K562 (cell line): ENCODE results near the gene B3GAT3. TPM values are rescaled to one million over a fixed set of nuclear protein-coding genes. Genes with fewer than 3 reads are reported as not detected.
A peak's percentile ranks its signal among the peaks of the same experiment; 100 is the strongest.

Source experiments
- ATAC-seq: fragments of 200-7000 bp; cut with Tn5 transposase; 3 replicates; pipeline ENCODE4 v1.9.1; 2020; ENCODE audit warnings: moderate library complexity
- BruUV-seq: library from RNA; stranded (reverse); fragments of 400-500 nt; replicated peaks from 2 replicates; lab custom pipeline; 2021; lab: Mats Ljungman, UMichigan
- CTCF ChIA-PET: fragments of 300-600 bp; formaldehyde crosslinking; extraction: SDS; loops from one replicate; lab custom pipeline; 2021; ENCODE audit warnings: low intra/inter-chr PET ratio; lab: Yijun Ruan, JAX
- POLR2A ChIA-PET: fragments of 300-600, 350-650 bp; sonication (Branson Sonifier 250); formaldehyde crosslinking; extraction: SDS; loops from one replicate; lab custom pipeline; 2021; ENCODE audit warnings: antibody characterized with exemption, inconsistent platforms; lab: Yijun Ruan, JAX
- DNase-seq, 4 experiments: peaks; one replicate each; pipeline versions ENCODE4 v3.0.0 to v3.0.0-alpha.2; 2011 to 2018; ENCODE audit warnings: low spot score in 3 of 4, mixed read lengths in 3 of 4; ENCODE audit errors: extremely low read depth in 1 of 4
- FAIRE-seq: peaks from 2 replicates; lab custom pipeline; 2011; peaks lifted over from hg19 to GRCh38; lab: Jason Lieb, UNC
- H2AFZ ChIP-seq: 2 replicates; pipeline ENCODE4 v1.6.0; 2011; ENCODE audit warnings: low read depth, low read length, control low read depth, inconsistent platforms
- H3K27ac ChIP-seq: fragments of 200-600 bp; 3 replicates; pipeline ENCODE4 v1.8.0; 2011; ENCODE audit warnings: low read depth, mild to moderate bottlenecking, control low read depth, inconsistent platforms, low read length, moderate library complexity, mixed read lengths; ENCODE audit errors: extremely low read depth
- H3K27me3 ChIP-seq, 2 experiments: fragments of 300-600 bp in 1 of 2; 2 replicates in 1 of 2; 3 replicates in 1 of 2; pipeline versions ENCODE4 v1.6.0 to v1.8.0; 2011; ENCODE audit warnings: inconsistent platforms in 2 of 2, low read length in 2 of 2, mild to moderate bottlenecking in 1 of 2, mixed read lengths in 1 of 2, moderate library complexity in 1 of 2; ENCODE audit not compliant: control insufficient read depth in 2 of 2, insufficient read depth in 2 of 2
- H3K36me3 ChIP-seq: fragments of 300-600 bp; 3 replicates; pipeline ENCODE4 v1.8.0; 2011; ENCODE audit warnings: mild to moderate bottlenecking, low read length, inconsistent platforms; ENCODE audit not compliant: control insufficient read depth, insufficient read depth
- H3K4me1 ChIP-seq, 2 experiments: fragments of 200-600 bp in 1 of 2; replicated peaks in 1 of 2; 2 replicates in 1 of 2; 3 replicates in 1 of 2; pipeline versions ENCODE4 v1.5.1 to v1.8.0; 2011; ENCODE audit warnings: inconsistent platforms in 2 of 2, low read length in 2 of 2, mild to moderate bottlenecking in 1 of 2, mixed read lengths in 1 of 2, moderate library complexity in 1 of 2; ENCODE audit not compliant: control insufficient read depth in 2 of 2, insufficient read depth in 2 of 2
- H3K4me2 ChIP-seq: 2 replicates; pipeline ENCODE4 v1.6.1; 2011; ENCODE audit warnings: low read length, control low read depth, inconsistent platforms, mixed read lengths; ENCODE audit not compliant: insufficient read depth
- H3K4me3 ChIP-seq: fragments of 200-600 bp; sonication (generic), shearing (Covaris generic); 2 replicates; pipeline ENCODE4 v1.5.1; 2016; ENCODE audit warnings: control low read depth, inconsistent platforms
- H3K79me2 ChIP-seq: fragments of 200-600 bp; 3 replicates; pipeline ENCODE4 v1.8.0; 2011; ENCODE audit warnings: low read length, inconsistent platforms; ENCODE audit not compliant: control insufficient read depth, insufficient read depth
- H3K9ac ChIP-seq, 2 experiments: 2 replicates each; pipeline versions ENCODE4 v1.6.0 to v1.6.1; 2011; ENCODE audit warnings: low read depth in 2 of 2, low read length in 2 of 2, control low read depth in 1 of 2, inconsistent platforms in 1 of 2, mild to moderate bottlenecking in 1 of 2, mixed read lengths in 1 of 2; ENCODE audit not compliant: insufficient read depth in 1 of 2
- H3K9me1 ChIP-seq: one replicate; pipeline ENCODE4 v1.6.0; 2011; ENCODE audit warnings: inconsistent platforms, mild to moderate bottlenecking, low read length, moderate library complexity; ENCODE audit not compliant: control insufficient read depth, insufficient read depth
- H3K9me3 ChIP-seq: replicated peaks from 2 replicates; pipeline ENCODE4 v1.5.1; 2011; ENCODE audit warnings: low read depth, low read length, inconsistent platforms; ENCODE audit not compliant: control insufficient read depth, insufficient read depth
- H4K20me1 ChIP-seq: replicated peaks from 2 replicates; pipeline ENCODE4 v1.6.1; 2011; ENCODE audit warnings: low read length, inconsistent platforms, mixed read lengths; ENCODE audit not compliant: control insufficient read depth, insufficient read depth
- AFF4 ChIP-seq: sonication (generic); formaldehyde crosslinking; IDR thresholded peaks from 2 replicates; pipeline ENCODE4 v1.8.0; 2023; ENCODE audit warnings: mild to moderate bottlenecking, missing genetic modification reagents
- CAMTA2 ChIP-seq: fragments of 250-450 bp; sonication (Bioruptor Pico); conservative IDR thresholded peaks from 2 replicates; pipeline ENCODE4 v1.5.1; 2022
- CBFB ChIP-seq: sonication (generic); formaldehyde crosslinking; IDR thresholded peaks from 2 replicates; pipeline ENCODE4 v1.4.0; 2020; ENCODE audit warnings: mild to moderate bottlenecking, missing genetic modification reagents
- CBX1 ChIP-seq: sonication (generic); IDR thresholded peaks from 2 replicates; pipeline ENCODE4 v1.6.1; 2016; ENCODE audit warnings: antibody characterized with exemption, low read depth, mild to moderate bottlenecking
- CBX2 ChIP-seq: fragments of 200-600 bp; sonication (generic); IDR thresholded peaks from one replicate; pipeline ENCODE4 v1.6.1; 2012; ENCODE audit warnings: mild to moderate bottlenecking, low read length, inconsistent platforms; ENCODE audit not compliant: insufficient read depth, poor library complexity, severe bottlenecking
- CSDE1 ChIP-seq, 2 experiments: fragments of 450-650 bp; IDR thresholded peaks; 2 replicates each; pipeline ENCODE4 v1.6.1; 2016; ENCODE audit warnings: mild to moderate bottlenecking in 1 of 2
- DIDO1 ChIP-seq: fragments of 450-650 bp; IDR thresholded peaks from 2 replicates; pipeline ENCODE4 v1.6.1; 2016; ENCODE audit warnings: low read depth, missing biosample characterization, missing genetic modification characterization
- EP400 ChIP-seq: fragments of 450-650 bp; IDR thresholded peaks from 2 replicates; pipeline ENCODE4 v1.6.1; 2017; ENCODE audit warnings: antibody characterized with exemption, mild to moderate bottlenecking, moderate library complexity
- JUNB ChIP-seq: fragments of 450-650 bp; formaldehyde crosslinking; conservative IDR thresholded peaks from 2 replicates; pipeline ENCODE4 v1.4.0; 2020; ENCODE audit warnings: mild to moderate bottlenecking
- KLF16 ChIP-seq: IDR thresholded peaks from 2 replicates; pipeline ENCODE4 v1.6.1; 2016; ENCODE audit warnings: antibody characterized with exemption
- LCOR ChIP-seq: sonication (generic); formaldehyde crosslinking; IDR thresholded peaks from 2 replicates; pipeline ENCODE4 v1.8.0; 2022; ENCODE audit warnings: mild to moderate bottlenecking, missing genetic modification reagents
- MAZ ChIP-seq, 2 experiments: fragments of 450-650 bp in 1 of 2; sonication (generic) in 1 of 2; formaldehyde crosslinking; IDR thresholded peaks in 1 of 2; conservative IDR thresholded peaks in 1 of 2; 2 replicates each; pipeline versions ENCODE4 v1.4.0 to v1.5.0; 2020; ENCODE audit warnings: mild to moderate bottlenecking in 1 of 2, missing genetic modification reagents in 1 of 2
- NBN ChIP-seq: fragments of 450-650 bp; IDR thresholded peaks from 2 replicates; pipeline ENCODE4 v1.6.1; 2016; ENCODE audit warnings: low read depth, mild to moderate bottlenecking
- NCOR1 ChIP-seq: fragments of 450-650 bp; IDR thresholded peaks from 2 replicates; pipeline ENCODE4 v1.6.1; 2016; ENCODE audit warnings: mild to moderate bottlenecking, moderate library complexity
- POLR2A ChIP-seq: fragments of 450-650 bp; conservative IDR thresholded peaks from 2 replicates; pipeline ENCODE4 v1.6.1; 2016
- POLR2AphosphoS2 ChIP-seq: IDR thresholded peaks from 2 replicates; pipeline ENCODE4 v1.6.1; 2012; ENCODE audit warnings: low read length, improper control_type of control experiment
- THRA ChIP-seq: fragments of 450-650 bp; IDR thresholded peaks from 2 replicates; pipeline ENCODE4 v1.6.1; 2017; ENCODE audit warnings: mild to moderate bottlenecking, moderate library complexity
- ZFP1 ChIP-seq: fragments of 450-650 bp; formaldehyde crosslinking; IDR thresholded peaks from 2 replicates; pipeline ENCODE4 v1.4.0; 2020; ENCODE audit warnings: mild to moderate bottlenecking, mixed read lengths
- ZNF24 ChIP-seq: fragments of 450-650 bp; IDR thresholded peaks from 2 replicates; pipeline ENCODE4 v1.6.1; 2016
- ZNF778 ChIP-seq: fragments of 450-650 bp; formaldehyde crosslinking; IDR thresholded peaks from 2 replicates; pipeline ENCODE4 v1.4.0; 2020; ENCODE audit warnings: mild to moderate bottlenecking, moderate library complexity
- WGBS: fragments of 100-300 bp; shearing (Covaris generic); methylation state at CpG from one replicate; pipeline ENCODE4 v1.1.6; 2016; ENCODE audit warnings: low coverage, mixed read lengths; ENCODE audit not compliant: insufficient coverage; ENCODE audit errors: missing lambda C conversion rate; 5-methylcytosine and 5-hydroxymethylcytosine counted together
- in situ Hi-C: fragments of 300-500 bp; cut with MboI; formaldehyde crosslinking; loops from 4 replicates; pipeline ENCODE4 v1.15.0; 2018; ENCODE audit warnings: inconsistent platforms, mixed read lengths
- intact Hi-C: fragments of 100-400 bp; cut with micrococcal nuclease; formaldehyde crosslinking; loops from 2 replicates; pipeline ENCODE4 v1.14.2; 2022
- polyA plus RNA-seq, 8 experiments: library from polyadenylated mRNA; depleted of rRNA in 4 of 8; stranded (reverse) in 5 of 8; unstranded in 3 of 8; fragments of >200 nt; fragmentation: Nextera tagmentation in 2 of 8; fragmentation: Illumina TruSeq in 1 of 8; extraction: Ambion mirVana in 2 of 8; extraction: Trizol in 1 of 8; gene quantifications; 2 replicates each; pipeline versions ENCODE4 v1.2.1 to v1.2.3, GENCODE V29; 2011 to 2014; ENCODE audit warnings: inconsistent platforms in 1 of 8, missing spikeins in 1 of 8
- total RNA-seq, 7 experiments: library from RNA; depleted of rRNA in 6 of 7; stranded (reverse); fragments of >200 nt in 6 of 7; fragmentation: Illumina TruSeq in 2 of 7; extraction: Trizol in 2 of 7; gene quantifications; 2 replicates each; pipeline versions ENCODE4 v1.2.1 to v1.2.3, GENCODE V29; 2011 to 2021; ENCODE audit warnings: low replicate concordance in 1 of 7

B3GAT3 gene
- total and polyA plus RNA-seq, 9 of the 15 experiments (the other 6 are each of a cell fraction or from before 2014, with no cell fraction given): 0.30 to 64.0 (median 21.4) TPM

GRCh38 chr11:62592146-62592815 is 29.5 kb downstream of the B3GAT3 start:
- DNase-seq (peak in 2 of 4 experiments; percentile 59 to 82), ATAC-seq (peak; percentile 65), FAIRE-seq (peak; percentile 95)
- peak overlapping the region; percentile 90 for H3K27ac ChIP-seq
- ChIA-PET POLR2A (interaction anchor here (0.5 to 2.9 kb wide), 44 partner anchors 9 to 260 kb away, joined by 3 to 45 read pairs (median 5); partner anchors contain the start of genes AHNAK, B3GAT3, BSCL2 and C11orf98), CTCF (interaction anchor here (0.6 to 0.8 kb wide), 2 partner anchors 20 to 178 kb away, joined by 3 read pairs; partner anchors contain the start of gene EML3)
- peak overlapping the region; percentile 63 for H3K4me3 ChIP-seq
- peaks cover 24 to 25% of the 10 kb centered on the region in 2 experiments for H3K4me1 ChIP-seq
- peak overlapping the region; percentile 89 for H2AFZ ChIP-seq
- no peaks in the 10 kb centered on the region for H3K27me3 ChIP-seq
- in situ Hi-C loops: no loop called here
- 6% methylated on average over 17 of the region's 17 CpGs for WGBS
- H3K4me2 ChIP-seq: peak overlapping the region; percentile 98
- peaks cover 52% of the 10 kb centered on the region for H3K79me2 ChIP-seq
- intact Hi-C loops: loop anchor here (2.0 to 10.0 kb wide), 5 partner anchors 100 to 293 kb away; partner anchors contain the start of genes HNRNPUL2, SLC3A2 and TTC9C
- H3K36me3 ChIP-seq: peaks cover 71% of the 10 kb centered on the region
- H4K20me1 ChIP-seq: no peaks in the 10 kb centered on the region
- BruUV-seq: no TSS peak
- H3K9me1 ChIP-seq: no peaks in the 10 kb centered on the region
- no peaks in the 10 kb centered on the region for H3K9me3 ChIP-seq
- H3K9ac ChIP-seq: peak overlapping the region; percentile 86 to 92
- no peak for TF ChIP-seq CBX2
- no peak for TF ChIP-seq CSDE1 (IDR thresholded peaks at IDR 0.05)
- peak; percentile 45; the same call in 1 of the 2 replicates for TF ChIP-seq POLR2AphosphoS2
- TF ChIP-seq CBX1: no peak
- TF ChIP-seq ZNF24: no peak
- TF ChIP-seq MAZ (CRISPR knock-in tag; conservative IDR thresholded peaks at IDR 0.05 in 1 of 2, IDR thresholded peaks at IDR 0.05 in 1 of 2): no peak
- TF ChIP-seq CBFB (CRISPR knock-in tag): no peak
- no peak for TF ChIP-seq THRA
- no peak for TF ChIP-seq KLF16
- TF ChIP-seq JUNB (CRISPR knock-in tag): no peak
- no peak for TF ChIP-seq AFF4 (CRISPR knock-in tag)
- TF ChIP-seq CAMTA2: no peak
- TF ChIP-seq POLR2A: no peak; the same call in 1 of the 2 replicates
- peak; percentile 33; the same call in 1 of the 2 replicates for TF ChIP-seq NCOR1
- TF ChIP-seq ZNF778: no peak
- no peak for TF ChIP-seq ZFP1 (CRISPR knock-in tag)
- peak; percentile 42; the same call in 1 of the 2 replicates for TF ChIP-seq LCOR
- TF ChIP-seq NBN: no peak
- TF ChIP-seq DIDO1: no peak
- TF ChIP-seq EP400: no peak
